Measurements from ENCODE around the gene ZNF862.

Gene ZNF862

GRCh38 chr7:149809215-149809614 lies 29.0 kb upstream of the ZNF862 start:
- DNase-seq (ENCODE audit: low read depth in 3 of 3, low spot score in 1 of 3) = no peak

GRCh38 chr7:149811221-149811620 lies 27.0 kb upstream of the ZNF862 start:
- no peak for DNase-seq (ENCODE audit: low read depth in 3 of 3, low spot score in 1 of 3)

GRCh38 chr7:149811831-149812490 lies 26.2 kb upstream of the ZNF862 start:
- DNase-seq (ENCODE audit: low read depth in 3 of 3, low spot score in 1 of 3) = no peak

- DNase-seq (ENCODE audit: low read depth in 3 of 3, low spot score in 1 of 3) = no peak
These were observed 24.7 kb upstream of the ZNF862 start for GRCh38 chr7:149813254-149814035.

- DNase-seq (ENCODE audit: low read depth in 3 of 3, low spot score in 1 of 3) = no peak
These were observed 23.7 kb upstream of the ZNF862 start for GRCh38 chr7:149814494-149814893.

- DNase-seq (ENCODE audit: low read depth in 3 of 3, low spot score in 1 of 3) = no peak
These were observed 23.1 kb upstream of the ZNF862 start for GRCh38 chr7:149815121-149815520.

- DNase-seq (ENCODE audit: low read depth in 3 of 3, low spot score in 1 of 3) = no peak
These were observed 22.4 kb upstream of the ZNF862 start for GRCh38 chr7:149815661-149816266.

- DNase-seq (ENCODE audit: low read depth in 3 of 3, low spot score in 1 of 3) = no peak
These were observed 21.9 kb upstream of the ZNF862 start for GRCh38 chr7:149816267-149816751.

- DNase-seq (ENCODE audit: low read depth in 3 of 3, low spot score in 1 of 3) = no peak
These were observed 21.4 kb upstream of the ZNF862 start for GRCh38 chr7:149816794-149817193.

- no peak for DNase-seq (ENCODE audit: low read depth in 3 of 3, low spot score in 1 of 3)
These were observed 20.8 kb upstream of the ZNF862 start for GRCh38 chr7:149817301-149817771.

GRCh38 chr7:149817836-149818535 lies 20.2 kb upstream of the ZNF862 start:
- DNase-seq (ENCODE audit: low read depth in 3 of 3, low spot score in 1 of 3) = no peak

- no peak for DNase-seq (ENCODE audit: low read depth in 3 of 3, low spot score in 1 of 3)
These were observed 19.7 kb upstream of the ZNF862 start for GRCh38 chr7:149818536-149818840.

- no peak for DNase-seq (ENCODE audit: low read depth in 3 of 3, low spot score in 1 of 3)
These were observed 18.8 kb upstream of the ZNF862 start for GRCh38 chr7:149819141-149819960.

GRCh38 chr7:149819961-149820340 lies 18.2 kb upstream of the ZNF862 start:
- DNase-seq (ENCODE audit: low read depth in 3 of 3, low spot score in 1 of 3) = no peak

- DNase-seq (ENCODE audit: low read depth in 3 of 3, low spot score in 1 of 3) = no peak
These were observed 17.5 kb upstream of the ZNF862 start for GRCh38 chr7:149820622-149821190.

- DNase-seq (ENCODE audit: low read depth in 3 of 3, low spot score in 1 of 3) = no peak
These were observed 16.7 kb upstream of the ZNF862 start for GRCh38 chr7:149821191-149822148.

- DNase-seq (ENCODE audit: low read depth in 3 of 3, low spot score in 1 of 3) = no peak
These were observed 15.7 kb upstream of the ZNF862 start for GRCh38 chr7:149822353-149822943.

GRCh38 chr7:149823191-149823630 lies 15.0 kb upstream of the ZNF862 start:
- no peak for DNase-seq (ENCODE audit: low read depth in 3 of 3, low spot score in 1 of 3)

Data from stimulated activated CD4-positive, alpha-beta T cell treated with anti-CD3 and anti-CD28 coated beads, TNF-alpha, amount 100 ng/mL, for 1 hour (primary cell).